ENCODE measurements around the gene C10orf105.
A peak's percentile ranks its signal among the peaks of the same experiment; 100 is the strongest.

C10orf105 gene

DNA sequence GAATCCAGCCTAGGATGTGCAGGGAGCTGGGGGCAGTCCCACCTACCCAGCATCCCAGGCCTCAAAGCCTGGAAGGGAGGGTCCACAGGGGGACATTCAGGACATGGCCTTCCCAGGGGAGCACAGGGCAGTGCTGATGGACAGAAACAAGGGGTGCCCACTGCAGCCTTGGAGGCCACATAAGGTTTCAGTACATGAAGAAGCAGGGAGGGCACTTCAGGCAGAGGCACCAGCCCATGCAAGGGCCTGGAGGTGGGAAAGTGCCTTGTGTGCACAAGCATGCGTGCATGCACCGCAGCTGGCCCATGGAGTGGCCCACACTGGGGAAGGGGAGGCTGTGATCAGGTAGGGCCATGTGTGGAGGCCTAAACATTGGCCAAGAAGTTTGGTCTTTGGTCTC is 9.1 kb downstream of the C10orf105 start:
- H3K4me2 ChIP-seq (ENCODE audit: low read length), result no peak overlapping the region
- TF ChIP-seq, protein P1, sequence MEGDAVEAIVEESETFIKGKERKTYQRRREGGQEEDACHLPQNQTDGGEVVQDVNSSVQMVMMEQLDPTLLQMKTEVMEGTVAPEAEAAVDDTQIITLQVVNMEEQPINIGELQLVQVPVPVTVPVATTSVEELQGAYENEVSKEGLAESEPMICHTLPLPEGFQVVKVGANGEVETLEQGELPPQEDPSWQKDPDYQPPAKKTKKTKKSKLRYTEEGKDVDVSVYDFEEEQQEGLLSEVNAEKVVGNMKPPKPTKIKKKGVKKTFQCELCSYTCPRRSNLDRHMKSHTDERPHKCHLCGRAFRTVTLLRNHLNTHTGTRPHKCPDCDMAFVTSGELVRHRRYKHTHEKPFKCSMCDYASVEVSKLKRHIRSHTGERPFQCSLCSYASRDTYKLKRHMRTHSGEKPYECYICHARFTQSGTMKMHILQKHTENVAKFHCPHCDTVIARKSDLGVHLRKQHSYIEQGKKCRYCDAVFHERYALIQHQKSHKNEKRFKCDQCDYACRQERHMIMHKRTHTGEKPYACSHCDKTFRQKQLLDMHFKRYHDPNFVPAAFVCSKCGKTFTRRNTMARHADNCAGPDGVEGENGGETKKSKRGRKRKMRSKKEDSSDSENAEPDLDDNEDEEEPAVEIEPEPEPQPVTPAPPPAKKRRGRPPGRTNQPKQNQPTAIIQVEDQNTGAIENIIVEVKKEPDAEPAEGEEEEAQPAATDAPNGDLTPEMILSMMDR (IDR thresholded peaks at IDR 0.05; ENCODE audit: low read length), result no peak
- TF ChIP-seq EZH2 (IDR thresholded peaks at IDR 0.05; ENCODE audit: borderline replicate concordance, low read length), result no peak
- no peaks in the 10 kb centered on the region for H4K20me1 ChIP-seq (ENCODE audit: insufficient read depth, low read length)
- no peaks in the 10 kb centered on the region for H3K9me2 ChIP-seq (ENCODE audit: low read depth, low read length)
- no peak overlapping the region for H3K4me3 ChIP-seq (ENCODE audit: low read depth, low read length, poor library complexity, severe bottlenecking)
- peaks cover 11% of the 10 kb centered on the region; the same call in 1 of the 2 replicates for H3K27me3 ChIP-seq (ENCODE audit: insufficient read depth, low read length)
- H3K9me3 ChIP-seq (ENCODE audit: low read length), result no peaks in the 10 kb centered on the region
- no peak overlapping the region for H3K9ac ChIP-seq (ENCODE audit: low read length)
- H2AFZ ChIP-seq (ENCODE audit: low read length), result no peak overlapping the region
- H3F3A ChIP-seq (ENCODE audit: insufficient read depth, low read length), result no peaks in the 10 kb centered on the region
- H3K27ac ChIP-seq (ENCODE audit: low read depth, low read length, poor library complexity, severe bottlenecking), result no peak overlapping the region
- no peaks in the 10 kb centered on the region for H3K36me3 ChIP-seq (ENCODE audit: insufficient read depth, low read length)
- H3K4me1 ChIP-seq (ENCODE audit: insufficient read depth, low read length, severe bottlenecking), result peaks cover 22% of the 10 kb centered on the region
- H3K79me2 ChIP-seq (ENCODE audit: insufficient read depth, low read length), result no peaks in the 10 kb centered on the region

DNA sequence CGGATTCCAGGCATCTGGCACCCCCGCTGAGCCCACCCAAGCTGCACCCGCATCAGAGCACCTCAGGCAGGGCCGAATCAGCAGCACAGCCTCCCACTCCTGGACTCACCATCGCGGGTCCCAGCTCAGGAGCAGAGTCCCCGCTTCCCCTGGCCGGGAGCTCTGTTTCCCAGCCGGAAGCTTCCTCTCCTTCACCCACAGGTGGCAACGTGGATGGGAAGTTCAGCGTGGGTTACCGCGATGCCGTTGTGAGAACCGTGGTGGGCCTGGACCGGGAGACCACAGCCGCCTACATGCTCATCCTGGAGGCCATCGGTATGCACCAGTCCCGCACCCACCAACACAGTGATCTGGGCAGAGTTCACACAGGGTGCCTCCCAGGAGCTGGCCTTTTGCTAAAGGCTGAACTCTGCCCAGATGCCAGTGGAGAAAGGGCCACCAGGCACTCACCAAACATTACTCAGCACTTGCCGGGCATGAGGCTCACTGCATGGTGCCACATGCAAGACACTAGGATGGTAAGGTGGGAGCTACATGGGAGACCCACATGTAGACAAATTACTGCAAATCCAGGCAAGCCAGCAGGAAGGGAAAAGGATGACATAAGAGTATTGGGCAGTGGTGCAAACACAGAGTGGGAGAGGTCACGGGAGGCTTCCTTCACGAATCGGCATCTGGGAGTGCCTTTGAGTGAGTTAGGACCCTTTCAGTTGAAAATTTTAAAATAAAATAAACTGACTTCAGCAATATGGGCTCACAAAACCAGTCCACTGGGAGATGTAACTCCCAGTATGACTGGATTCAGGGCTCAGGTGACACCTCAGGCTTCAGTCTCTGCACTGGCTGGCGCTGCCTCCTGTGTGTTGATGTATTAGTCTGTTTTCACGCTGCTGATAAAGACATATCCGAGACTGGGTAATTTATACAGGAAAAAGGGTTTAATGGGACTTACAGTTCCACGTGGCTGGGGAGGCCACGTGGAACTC is 10.4 kb downstream of the C10orf105 start:
- TF ChIP-seq EZH2 (IDR thresholded peaks at IDR 0.05; ENCODE audit: borderline replicate concordance, low read length), result no peak
- TF ChIP-seq, protein P1 (IDR thresholded peaks at IDR 0.05; ENCODE audit: low read length), result no peak

DNA sequence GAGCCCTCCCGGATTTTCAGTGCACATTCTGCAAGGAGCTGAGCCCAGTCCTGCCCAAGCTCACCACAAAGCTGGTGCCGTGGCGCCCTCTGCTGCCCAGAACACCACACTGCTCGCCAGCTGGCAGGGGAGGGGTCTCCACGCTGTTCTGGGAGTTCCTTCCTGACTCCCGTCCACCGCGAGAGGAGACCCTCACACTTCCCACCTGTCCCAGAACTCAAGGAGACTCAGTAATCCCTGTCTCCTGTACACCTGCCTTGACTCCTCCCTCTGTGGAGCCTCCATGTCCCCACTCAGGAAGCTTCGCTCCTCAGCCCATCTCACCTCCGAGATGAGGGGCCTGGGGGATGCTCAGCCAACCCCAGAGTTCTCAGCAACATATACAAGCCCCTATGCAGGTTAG is 11.3 kb downstream of the C10orf105 start:
- no peaks in the 10 kb centered on the region for H3K9me2 ChIP-seq (ENCODE audit: low read depth, low read length)
- H3K9ac ChIP-seq (ENCODE audit: low read length), result no peak overlapping the region
- no peaks in the 10 kb centered on the region for H3F3A ChIP-seq (ENCODE audit: insufficient read depth, low read length)
- no peaks in the 10 kb centered on the region for H3K36me3 ChIP-seq (ENCODE audit: insufficient read depth, low read length)
- H2AFZ ChIP-seq (ENCODE audit: low read length), result no peak overlapping the region
- H3K79me2 ChIP-seq (ENCODE audit: insufficient read depth, low read length), result no peaks in the 10 kb centered on the region
- peaks cover 14% of the 10 kb centered on the region; the same call in 1 of the 2 replicates for H3K27me3 ChIP-seq (ENCODE audit: insufficient read depth, low read length)
- no peak overlapping the region for H3K27ac ChIP-seq (ENCODE audit: low read depth, low read length, poor library complexity, severe bottlenecking)
- peaks cover 15% of the 10 kb centered on the region for H3K4me1 ChIP-seq (ENCODE audit: insufficient read depth, low read length, severe bottlenecking)
- H4K20me1 ChIP-seq (ENCODE audit: insufficient read depth, low read length), result no peaks in the 10 kb centered on the region
- TF ChIP-seq, protein P1 (IDR thresholded peaks at IDR 0.05; ENCODE audit: low read length), result peak; percentile 93
- no peak for TF ChIP-seq EZH2 (IDR thresholded peaks at IDR 0.05; ENCODE audit: borderline replicate concordance, low read length)
- H3K4me3 ChIP-seq (ENCODE audit: low read depth, low read length, poor library complexity, severe bottlenecking), result no peak overlapping the region
- no peak overlapping the region for H3K4me2 ChIP-seq (ENCODE audit: low read length)
- H3K9me3 ChIP-seq (ENCODE audit: low read length), result no peaks in the 10 kb centered on the region

More for the DNA sequence above, 10.4 kb downstream of the C10orf105 start:
- Histone ChIP-seq H3K36me3 (ENCODE audit: insufficient read depth, low read length) (no peaks in the 10 kb centered on the region), H3K4me1 (ENCODE audit: insufficient read depth, low read length, severe bottlenecking) (peaks cover 22% of the 10 kb centered on the region), H4K20me1 (ENCODE audit: insufficient read depth, low read length) (no peaks in the 10 kb centered on the region), H3K4me2 (ENCODE audit: low read length) (no peak overlapping the region), H3K9me3 (ENCODE audit: low read length) (no peaks in the 10 kb centered on the region), H3K4me3 (ENCODE audit: low read depth, low read length, poor library complexity, severe bottlenecking) (no peak overlapping the region), H3K27me3 (ENCODE audit: insufficient read depth, low read length) (peaks cover 11% of the 10 kb centered on the region; the same call in 1 of the 2 replicates), H3K9me2 (ENCODE audit: low read depth, low read length) (no peaks in the 10 kb centered on the region), H3K79me2 (ENCODE audit: insufficient read depth, low read length) (no peaks in the 10 kb centered on the region), H3K9ac (ENCODE audit: low read length) (no peak overlapping the region), H2AFZ (ENCODE audit: low read length) (no peak overlapping the region), H3K27ac (ENCODE audit: low read depth, low read length, poor library complexity, severe bottlenecking) (no peak overlapping the region), H3F3A (ENCODE audit: insufficient read depth, low read length) (no peaks in the 10 kb centered on the region)

All from OCI-LY1 (cell line).